HG02981 (cell line): ENCODE measurements around the gene TRIM7.
A peak's percentile ranks its signal among the peaks of the same experiment; 100 is the strongest.

Source experiments
- ATAC-seq: cut with Tn5 transposase; IDR thresholded peaks from one replicate; pipeline ENCODE4 v1.9.1; 2021; ENCODE audit warnings: mild to moderate bottlenecking, moderate library complexity; ENCODE audit not compliant: unreplicated experiment

TRIM7 gene

DNA sequence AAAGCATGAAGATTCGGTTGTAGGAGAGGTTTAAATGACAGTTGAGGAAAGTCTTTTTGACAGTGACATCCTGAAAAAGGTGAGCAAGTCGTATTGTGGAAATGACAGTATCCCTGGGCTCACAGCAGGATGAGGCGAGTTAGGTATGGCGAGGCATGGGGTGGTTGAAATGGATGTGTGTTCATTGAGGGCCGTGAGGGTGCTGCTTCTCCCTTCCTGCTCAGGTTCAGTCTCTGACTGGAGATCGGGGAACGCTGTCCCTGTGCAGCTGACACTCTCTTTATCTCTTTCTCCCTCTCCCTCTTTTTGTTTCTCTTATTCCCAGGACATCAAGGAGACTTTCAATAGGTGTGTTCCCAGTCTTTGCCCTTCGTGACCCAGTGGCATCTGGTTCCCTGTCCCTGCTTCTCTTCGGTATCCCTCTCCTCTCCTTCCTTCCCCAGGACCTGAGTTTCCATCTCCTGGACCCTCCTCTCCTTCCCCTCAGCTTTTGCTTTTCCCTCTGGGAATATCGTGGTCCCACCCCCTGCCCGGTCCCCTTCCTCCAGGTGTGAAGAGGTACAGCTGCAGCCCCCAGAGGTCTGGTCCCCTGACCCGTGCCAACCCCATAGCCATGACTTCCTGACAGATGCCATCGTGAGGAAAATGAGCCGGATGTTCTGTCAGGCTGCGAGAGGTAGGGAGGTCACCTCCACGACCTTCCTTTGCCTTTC lies 28.2 kb upstream of the TRIM7 start:
- no peak for ATAC-seq

DNA sequence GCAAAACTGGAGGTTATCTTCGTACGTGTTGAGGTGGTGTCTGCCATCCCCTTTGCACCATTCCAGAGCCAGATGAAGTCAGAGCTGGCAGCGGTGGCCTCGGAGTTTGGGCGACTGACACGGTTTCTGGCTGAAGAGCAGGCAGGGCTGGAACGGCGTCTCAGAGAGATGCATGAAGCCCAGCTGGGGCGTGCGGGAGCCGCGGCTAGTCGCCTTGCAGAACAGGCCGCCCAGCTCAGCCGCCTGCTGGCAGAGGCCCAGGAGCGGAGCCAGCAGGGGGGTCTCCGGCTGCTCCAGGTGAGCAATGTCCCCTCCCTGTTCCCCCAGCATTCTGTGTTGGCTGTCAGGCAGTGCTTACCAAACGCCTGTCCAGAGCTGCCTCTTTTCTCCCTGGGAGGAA lies 27.6 kb upstream of the TRIM7 start:
- ATAC-seq = no peak

DNA sequence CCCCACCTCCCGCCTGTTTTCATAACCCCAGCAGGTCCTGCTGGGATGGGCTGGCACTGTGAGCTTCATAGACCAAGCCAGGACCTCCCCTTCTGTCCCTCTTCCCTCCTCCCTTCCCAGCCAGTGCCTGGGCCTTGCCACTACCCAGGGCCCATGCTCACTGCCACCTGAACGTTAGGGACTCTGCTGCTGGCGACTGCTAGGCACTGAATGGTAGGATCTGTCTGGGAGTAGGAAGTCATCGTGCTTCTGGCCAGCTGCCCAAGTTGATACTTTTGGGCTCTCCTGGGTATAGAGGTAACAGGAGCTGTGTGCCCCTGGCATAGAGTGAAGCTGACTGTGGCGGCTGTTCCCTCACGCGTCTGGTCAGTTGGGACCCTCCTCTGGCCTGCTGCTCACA lies 26.4 kb upstream of the TRIM7 start:
- no peak for ATAC-seq

DNA sequence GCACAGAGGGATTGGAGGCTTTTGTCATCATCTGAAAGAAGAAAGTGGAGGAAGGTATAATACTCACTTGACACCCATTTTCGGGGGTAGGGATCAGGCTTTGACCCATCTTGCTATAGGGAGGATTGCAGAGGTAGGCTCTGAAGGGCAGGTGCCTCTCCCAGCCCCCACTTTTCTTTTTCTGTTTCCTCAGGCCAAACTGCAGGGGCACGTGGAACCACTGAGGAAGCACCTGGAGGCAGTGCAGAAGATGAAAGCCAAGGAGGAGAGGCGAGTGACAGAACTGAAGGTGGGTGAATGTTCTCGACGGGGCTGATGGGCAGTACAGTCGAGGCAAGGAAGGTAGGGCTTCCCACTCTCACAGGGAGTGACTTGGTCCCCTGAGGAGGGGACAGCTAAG lies 25.6 kb upstream of the TRIM7 start:
- ATAC-seq = no peak

DNA sequence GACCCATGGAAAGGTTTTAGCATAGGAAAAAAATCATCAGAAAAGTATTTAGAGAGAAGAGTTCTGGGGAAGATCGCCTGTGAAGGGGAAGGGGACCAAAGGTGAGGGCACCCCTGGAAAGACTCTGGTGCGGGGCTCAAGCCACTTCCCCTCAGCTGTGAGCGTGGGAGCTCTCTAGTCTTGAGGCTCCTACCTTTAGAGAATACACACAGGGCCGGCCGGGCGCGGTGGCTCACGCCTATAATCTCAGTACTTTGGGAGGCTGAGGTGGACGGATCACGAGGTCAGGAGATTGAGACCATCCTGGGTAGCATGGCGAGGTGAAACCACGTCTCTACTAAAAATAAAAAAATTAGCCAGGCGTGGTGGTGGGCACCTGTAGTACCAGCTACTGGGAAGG lies 25.0 kb upstream of the TRIM7 start:
- ATAC-seq = no peak

DNA sequence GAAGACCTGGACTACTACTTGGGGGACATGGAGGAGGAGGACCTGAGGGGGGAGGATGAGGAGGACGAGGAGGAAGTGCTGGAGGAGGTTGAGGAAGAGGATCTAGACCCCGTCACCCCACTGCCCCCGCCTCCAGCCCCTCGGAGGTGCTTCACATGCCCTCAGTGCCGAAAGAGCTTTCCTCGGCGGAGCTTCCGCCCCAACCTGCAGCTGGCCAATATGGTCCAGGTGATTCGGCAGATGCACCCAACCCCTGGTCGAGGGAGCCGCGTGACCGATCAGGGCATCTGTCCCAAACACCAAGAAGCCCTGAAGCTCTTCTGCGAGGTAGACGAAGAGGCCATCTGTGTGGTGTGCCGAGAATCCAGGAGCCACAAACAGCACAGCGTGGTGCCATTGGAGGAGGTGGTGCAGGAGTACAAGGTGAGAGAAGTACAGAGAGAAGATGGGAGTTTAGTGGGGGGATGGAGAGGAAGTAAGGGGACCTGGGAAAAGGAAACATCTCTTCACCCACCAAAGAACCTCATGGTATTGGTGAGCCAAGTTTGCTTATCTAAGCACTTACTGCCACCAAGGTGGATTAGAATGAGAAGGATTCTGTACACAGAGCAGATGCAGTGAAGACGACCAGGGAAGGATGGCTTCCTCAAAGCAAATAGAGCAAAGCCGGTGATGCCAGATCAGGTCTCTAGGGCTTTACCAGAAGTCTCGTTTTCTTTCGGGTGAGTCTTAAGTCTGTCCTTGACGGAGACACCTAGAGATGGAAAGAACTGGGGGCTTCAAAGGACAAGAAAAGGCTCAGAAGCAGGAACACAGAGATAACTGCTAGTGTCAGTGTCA lies 19.6 kb upstream of the TRIM7 start:
- no peak for ATAC-seq

DNA sequence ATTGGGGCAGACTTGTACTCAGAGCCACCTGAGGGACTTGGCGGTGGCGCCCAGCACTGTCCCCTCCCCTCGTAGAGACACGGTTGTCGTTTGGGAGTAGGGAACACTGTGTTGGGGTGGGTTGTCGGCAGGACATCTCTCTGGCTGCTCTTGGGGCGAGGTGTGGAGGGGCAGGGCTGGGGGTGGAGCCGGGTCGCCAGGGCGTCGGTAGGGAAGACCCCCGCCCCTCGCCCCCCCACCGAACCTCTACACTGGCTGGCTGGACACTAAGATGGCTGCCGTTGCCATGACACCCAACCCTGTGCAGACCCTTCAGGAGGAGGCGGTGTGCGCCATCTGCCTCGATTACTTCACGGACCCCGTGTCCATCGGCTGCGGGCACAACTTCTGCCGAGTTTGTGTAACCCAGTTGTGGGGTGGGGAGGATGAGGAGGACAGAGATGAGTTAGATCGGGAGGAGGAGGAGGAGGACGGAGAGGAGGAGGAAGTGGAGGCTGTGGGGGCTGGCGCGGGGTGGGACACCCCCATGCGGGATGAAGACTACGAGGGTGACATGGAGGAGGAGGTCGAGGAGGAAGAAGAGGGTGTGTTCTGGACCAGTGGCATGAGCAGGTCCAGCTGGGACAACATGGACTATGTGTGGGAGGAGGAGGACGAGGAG lies 18.9 kb upstream of the TRIM7 start:
- peak; percentile 1 for ATAC-seq

DNA sequence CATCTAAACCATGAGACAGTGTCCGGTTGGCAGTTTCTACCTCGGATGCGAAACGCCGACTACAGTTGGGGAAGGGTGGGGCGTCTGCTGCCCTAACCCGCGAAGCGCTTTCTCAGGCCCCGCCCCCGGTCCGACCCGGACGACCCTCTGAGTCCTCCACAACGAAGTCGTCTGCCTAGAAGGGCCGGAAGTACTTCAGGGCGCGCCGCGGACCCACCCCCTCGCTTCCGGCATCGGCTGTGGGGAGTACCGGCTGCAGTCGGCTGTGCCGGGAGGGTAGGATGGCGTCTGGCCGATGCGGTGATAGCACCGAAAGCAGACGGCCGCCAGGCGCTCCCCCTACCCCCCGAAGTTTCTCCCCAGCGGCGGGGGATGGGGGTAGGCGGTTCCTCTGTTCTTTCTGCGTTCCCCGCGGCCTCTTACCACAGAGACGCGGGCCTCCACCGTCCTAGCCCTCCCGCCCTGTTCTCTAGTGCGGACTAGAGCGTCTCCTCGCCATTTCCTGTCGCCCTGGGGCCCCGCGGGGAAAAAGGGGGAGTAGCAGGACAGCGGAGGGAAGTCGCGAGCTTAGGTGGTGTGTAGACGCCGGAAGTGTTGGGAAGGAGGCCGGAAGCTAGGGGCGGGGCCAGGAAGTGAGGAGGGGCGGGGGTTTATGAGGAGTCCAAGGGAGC lies 18.2 kb upstream of the TRIM7 start, which contains the start of gene TRIM41:
Gene TRIM41 (plus strand): TSS at position 224 of the 671 bp plus-strand sequence. CDS start 719 bp downstream, outside the sequence.
- peak; percentile 56 for ATAC-seq

DNA sequence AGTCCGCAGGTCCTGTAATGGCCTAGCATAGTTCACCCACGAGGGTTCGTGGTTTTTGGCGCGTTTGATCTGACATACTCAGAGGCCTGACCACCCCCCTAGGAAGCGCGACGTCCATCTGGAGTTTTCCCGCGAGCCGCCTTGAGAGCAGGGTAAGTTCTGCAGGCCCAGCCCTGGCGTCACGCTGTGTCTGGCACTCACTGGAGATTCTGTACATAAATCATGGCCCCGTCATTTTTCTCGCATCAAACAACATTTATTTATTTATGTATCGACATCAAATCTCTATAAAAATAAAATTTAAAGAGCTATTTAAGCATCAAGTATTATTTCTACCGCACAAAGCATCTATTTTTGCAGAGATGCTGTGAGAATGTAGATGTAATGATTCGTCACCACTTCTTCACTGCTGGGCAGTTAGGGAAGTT lies 17.6 kb upstream of the TRIM7 start:
- ATAC-seq = no peak

DNA sequence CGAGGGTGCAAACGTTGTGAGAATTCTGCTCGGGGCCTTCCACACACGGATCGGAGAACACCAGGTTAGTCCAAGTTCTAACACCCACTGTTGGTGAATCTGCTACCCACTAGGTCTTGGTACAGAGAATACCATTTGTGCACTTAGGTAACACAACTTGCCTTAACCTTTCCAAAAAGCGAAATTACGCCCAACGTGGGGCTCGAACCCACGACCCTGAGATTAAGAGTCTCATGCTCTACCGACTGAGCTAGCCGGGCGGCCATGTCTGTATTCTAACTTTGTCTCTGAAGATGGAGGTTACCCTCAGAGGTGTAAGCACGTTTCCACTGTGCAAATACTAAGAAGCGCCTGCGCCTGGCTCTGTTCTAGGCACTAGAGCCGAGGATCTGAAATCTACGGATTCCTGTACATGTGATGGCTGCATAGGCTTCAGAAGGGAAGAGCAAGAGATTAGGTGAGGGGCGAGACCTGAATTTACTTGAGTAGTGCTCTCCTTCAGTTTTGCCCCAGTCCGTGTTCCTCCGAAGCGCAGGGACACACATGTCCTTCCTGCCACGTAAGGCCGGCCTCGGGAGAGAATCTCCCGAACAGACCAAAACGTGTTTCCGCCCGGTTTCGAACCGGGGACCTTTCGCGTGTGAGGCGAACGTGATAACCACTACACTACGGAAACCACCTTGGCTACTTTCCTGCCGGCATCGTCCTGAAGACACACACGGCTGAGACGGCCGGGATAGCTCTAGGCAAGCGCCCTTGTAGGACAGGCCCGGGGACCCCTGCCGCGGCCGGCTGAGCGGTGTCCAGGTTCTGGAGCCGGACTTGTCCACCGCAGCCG lies 17.0 kb upstream of the TRIM7 start:
- peak; percentile 30 for ATAC-seq

DNA sequence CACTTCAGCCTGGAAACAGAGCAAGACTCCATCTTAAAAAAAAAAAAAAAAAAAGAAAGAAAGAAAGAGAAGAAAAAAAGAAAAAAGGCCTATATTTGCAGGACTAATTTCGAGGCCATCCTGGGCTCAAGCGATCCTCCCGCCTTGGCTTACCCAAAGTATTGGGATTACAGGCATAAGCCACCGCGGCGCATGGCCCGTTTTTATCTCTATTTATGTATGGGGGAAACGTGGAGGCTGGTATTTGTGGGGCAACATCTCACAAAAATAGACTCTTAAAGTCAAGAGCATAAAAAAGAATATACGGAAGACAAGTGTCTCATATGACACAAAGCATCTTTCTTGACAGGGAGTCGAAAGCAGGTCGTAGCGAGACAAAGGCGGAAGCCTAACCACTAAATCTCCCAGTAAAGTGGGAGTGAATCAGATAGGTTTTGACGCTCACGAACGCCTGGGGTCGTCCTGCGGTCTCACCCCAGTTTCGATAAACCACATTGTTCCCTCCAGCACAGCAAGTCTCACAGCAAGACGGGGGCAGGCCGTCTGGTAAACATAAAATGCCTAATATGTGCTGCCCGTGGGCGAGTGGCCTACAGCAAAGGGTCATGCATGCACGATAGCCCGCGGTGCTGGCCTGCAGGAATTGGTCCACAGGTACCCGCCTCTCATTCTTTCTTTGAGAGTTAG lies 16.3 kb upstream of the TRIM7 start:
- no peak for ATAC-seq

DNA sequence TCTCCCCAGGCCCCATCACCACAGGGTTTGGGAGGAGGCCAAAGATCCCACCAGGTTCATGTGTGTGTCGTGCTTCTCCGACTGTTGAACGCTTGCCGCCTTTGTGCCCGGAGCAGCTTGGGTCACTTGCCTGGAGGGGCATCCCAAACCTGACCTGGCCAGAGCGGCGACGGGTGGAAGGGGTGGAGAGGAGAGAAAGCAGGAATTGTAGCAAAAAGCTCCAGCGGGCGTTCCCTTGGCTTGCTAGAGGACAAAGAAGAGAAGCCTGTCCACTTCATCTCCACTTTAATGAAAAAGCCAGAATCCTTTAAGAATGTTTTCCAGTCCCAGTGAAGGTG lies 15.2 kb upstream of the TRIM7 start:
- ATAC-seq = no peak

DNA sequence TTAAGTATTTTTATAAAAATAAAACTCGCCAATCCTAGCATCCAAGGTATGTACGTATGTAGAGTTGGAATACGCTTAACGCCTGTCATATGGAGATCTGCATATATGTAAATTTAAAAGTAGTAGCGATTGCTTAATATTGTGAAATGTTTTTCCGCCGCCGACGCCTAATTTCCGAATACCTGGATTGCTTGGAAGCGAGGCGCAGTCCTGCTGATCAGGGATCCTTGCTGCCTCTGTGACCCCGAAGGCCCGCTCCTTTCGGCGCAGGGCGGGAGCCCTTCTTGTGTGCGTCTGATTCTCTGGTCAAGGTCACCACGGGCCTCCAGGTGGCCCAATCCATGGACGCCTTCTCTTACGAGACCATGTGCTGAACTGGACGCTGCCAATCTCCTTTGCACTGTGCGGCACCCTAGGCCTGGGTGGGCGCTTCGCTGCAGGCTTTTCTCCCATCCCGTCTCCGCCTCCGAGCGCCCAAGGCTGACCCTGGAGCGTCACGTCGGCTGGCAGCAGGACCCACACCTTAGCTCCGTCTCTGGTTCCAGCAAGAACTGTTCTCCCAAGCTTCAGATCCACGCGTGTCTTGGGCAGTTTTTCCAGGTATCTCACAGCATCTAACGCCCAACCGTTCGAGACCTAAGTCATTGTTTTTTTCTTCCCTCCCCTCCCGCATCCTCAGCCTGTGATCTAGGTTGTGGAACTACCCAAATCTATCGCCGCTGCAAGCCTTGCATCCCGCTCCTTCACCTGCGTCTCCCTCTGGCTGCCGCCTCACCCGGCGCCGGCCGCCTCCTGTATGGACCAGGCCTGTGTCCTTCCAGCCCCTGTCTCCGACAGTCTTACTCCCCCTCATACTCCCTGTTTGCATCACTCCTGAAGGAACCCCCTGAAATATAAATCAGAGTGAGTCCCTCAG lies 14.5 kb upstream of the TRIM7 start:
- no peak for ATAC-seq

DNA sequence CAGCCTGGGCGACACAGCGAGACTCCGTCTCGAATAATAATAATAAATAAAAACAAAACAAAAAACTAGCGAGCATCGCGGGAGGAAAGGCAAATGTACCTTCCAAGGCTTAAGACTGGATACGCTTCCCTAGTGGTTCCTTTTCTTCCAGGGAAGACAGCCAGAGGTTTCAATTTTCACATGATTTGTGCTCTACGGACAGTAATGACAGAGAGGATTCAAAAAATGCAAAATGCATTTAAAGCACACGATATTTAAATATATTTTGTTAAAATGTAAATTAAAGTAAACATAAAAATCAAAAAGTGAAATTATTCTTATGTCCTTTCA lies 13.8 kb upstream of the TRIM7 start:
- ATAC-seq = no peak

DNA sequence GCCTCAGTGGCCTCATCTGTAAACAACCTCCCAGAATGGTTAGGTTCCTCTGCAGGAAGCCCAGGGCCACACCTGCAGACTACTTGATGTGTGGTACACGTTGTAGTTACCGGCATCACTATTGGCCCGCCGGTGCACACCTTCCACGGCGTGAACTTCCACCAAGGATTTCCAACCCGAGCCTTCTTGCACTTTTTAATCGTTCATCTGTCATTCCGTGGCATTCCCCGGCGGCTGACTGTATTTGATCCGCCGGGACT lies 12.7 kb upstream of the TRIM7 start:
- peak; percentile 4 for ATAC-seq

DNA sequence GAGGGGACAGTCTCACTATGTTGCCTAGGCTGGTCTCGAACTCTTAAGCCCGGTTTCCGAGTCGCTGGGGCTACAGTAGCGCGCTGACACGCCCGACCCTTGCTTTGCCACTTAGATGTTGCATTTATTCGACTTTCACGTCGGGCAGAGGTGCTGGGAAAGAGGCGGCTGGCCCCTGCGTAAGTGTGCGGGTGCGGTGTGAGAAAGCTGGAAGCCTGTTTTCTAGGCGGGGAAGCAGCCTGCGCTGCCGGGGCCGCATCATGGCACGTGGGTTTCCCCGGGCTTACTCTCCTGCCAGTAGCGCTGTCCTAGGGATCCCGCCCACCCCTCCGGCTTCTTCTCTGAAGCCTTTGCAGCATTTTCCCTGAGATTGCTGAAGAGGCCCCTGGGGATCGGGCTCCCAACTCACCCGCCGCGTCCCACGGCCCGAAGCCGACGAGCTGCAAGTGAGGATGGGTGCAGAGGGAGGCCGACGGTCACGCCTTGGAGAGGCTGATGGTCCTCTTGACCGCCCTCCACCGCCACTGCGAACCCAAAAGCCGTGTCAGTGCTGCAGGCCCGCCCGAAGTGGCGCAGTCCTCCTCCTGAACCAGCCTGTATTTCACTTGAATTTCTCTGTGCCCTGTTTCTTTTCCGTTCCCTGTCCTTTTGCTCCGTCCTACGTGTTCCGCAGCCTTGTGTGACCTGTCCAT lies 12.3 kb upstream of the TRIM7 start:
- peak; percentile 15 for ATAC-seq

DNA sequence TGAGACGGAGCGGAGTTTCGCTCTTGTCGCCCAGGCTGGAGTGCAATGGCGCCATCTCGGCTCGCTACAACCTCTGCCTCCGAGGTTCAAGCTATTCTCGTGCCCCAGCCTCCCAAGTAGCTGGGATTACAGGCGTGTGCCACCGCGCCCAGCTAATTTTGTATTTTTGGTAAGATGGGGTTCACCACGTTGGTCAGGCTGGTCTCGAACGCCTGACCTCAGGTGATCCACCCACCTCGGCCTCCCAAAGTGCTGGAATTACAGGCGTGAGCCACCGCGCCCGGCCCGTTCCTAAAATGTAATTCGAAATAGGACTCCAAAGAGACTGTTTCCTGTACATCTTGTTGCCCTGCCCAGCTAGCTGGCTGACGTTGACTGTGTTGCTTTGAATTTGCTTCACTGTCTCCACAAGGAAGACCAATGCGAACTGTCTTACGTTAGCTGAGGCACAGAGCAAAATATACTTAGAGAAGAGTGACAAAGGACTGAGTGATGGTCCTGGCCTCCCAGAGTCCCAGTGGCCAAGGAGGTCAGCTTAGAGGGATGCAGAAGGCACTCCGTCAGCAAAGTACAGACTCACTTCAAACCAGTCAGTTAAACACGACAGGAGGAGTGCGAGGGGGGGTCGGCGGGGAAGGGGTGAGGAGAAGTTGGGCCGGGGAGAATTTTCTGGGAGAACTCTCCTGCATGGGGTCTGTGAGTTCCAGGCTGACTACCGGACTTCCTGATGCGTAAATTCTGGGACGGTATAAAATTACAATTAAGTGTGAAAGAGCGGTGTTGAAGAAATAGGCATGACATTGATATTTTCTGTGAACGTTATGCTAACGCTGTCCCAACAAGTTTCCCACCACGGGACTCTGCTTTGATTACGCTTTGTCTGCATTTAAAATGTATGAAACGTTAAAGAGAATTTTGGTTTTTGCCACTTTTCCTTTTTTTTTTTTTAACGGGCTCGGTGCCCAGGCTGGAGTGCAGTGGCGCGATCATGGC lies 11.3 kb upstream of the TRIM7 start:
- ATAC-seq = no peak
